H1 (cell line): ENCODE measurements around the gene GALNT11.

Source experiments
- BACH1 ChIP-seq: IDR thresholded peaks from 2 replicates; pipeline ENCODE4 v1.6.1; 2012; ENCODE audit warnings: low read length, improper control_type of control experiment
- EP300 ChIP-seq, 2 experiments: IDR thresholded peaks; 1 replicate in 1 of 2; 2 replicates in 1 of 2; pipeline ENCODE4 v1.6.1; 2011 to 2012; ENCODE audit warnings: low read depth in 2 of 2, low read length in 2 of 2, mild to moderate bottlenecking in 2 of 2, borderline replicate concordance in 1 of 2, inconsistent platforms in 1 of 2, moderate library complexity in 1 of 2
- GTF2F1 ChIP-seq: IDR thresholded peaks from 2 replicates; pipeline ENCODE4 v1.6.1; 2012; ENCODE audit warnings: low read depth, low read length, improper control_type of control experiment, borderline replicate concordance
- HDAC2 ChIP-seq, 2 experiments: fragments of 300-600 bp in 1 of 2; sonication (generic) in 1 of 2; IDR thresholded peaks; 2 replicates each; pipeline ENCODE4 v1.6.1; 2011 to 2012; ENCODE audit warnings: low read depth in 2 of 2, low read length in 2 of 2, mild to moderate bottlenecking in 2 of 2, moderate library complexity in 2 of 2, borderline replicate concordance in 1 of 2, inconsistent platforms in 1 of 2
- JUN ChIP-seq: IDR thresholded peaks from 2 replicates; pipeline ENCODE4 v1.6.1; 2011; ENCODE audit warnings: low read depth, mild to moderate bottlenecking, improper control_type of control experiment, low read length
- NRF1 ChIP-seq: IDR thresholded peaks from 2 replicates; pipeline ENCODE4 v1.6.1; 2011; ENCODE audit warnings: mild to moderate bottlenecking, low read depth, low read length, improper control_type of control experiment
- POLR2A ChIP-seq, 2 experiments: IDR thresholded peaks; 1 replicate in 1 of 2; 2 replicates in 1 of 2; pipeline ENCODE4 v1.6.1; 2011; ENCODE audit warnings: low read depth in 2 of 2, low read length in 2 of 2, mild to moderate bottlenecking in 2 of 2; ENCODE audit errors: control extremely low read depth in 1 of 2
- RBBP5 ChIP-seq: IDR thresholded peaks from 2 replicates; pipeline ENCODE4 v1.7.1; 2012; ENCODE audit warnings: low read depth, mild to moderate bottlenecking, inconsistent platforms, low read length, moderate library complexity, borderline replicate concordance
- TF ChIP-seq, protein P1 (sequence below), 3 experiments: IDR thresholded peaks; 1 replicate in 2 of 3; 2 replicates in 1 of 3; pipeline versions ENCODE4 v1.5.1 to v1.6.1; 2011; ENCODE audit warnings: low read length in 3 of 3, mild to moderate bottlenecking in 3 of 3, inconsistent platforms in 2 of 3, low read depth in 1 of 3, moderate library complexity in 1 of 3; ENCODE audit not compliant: insufficient read depth in 1 of 3; ENCODE audit errors: control extremely low read depth in 1 of 3

DNA sequence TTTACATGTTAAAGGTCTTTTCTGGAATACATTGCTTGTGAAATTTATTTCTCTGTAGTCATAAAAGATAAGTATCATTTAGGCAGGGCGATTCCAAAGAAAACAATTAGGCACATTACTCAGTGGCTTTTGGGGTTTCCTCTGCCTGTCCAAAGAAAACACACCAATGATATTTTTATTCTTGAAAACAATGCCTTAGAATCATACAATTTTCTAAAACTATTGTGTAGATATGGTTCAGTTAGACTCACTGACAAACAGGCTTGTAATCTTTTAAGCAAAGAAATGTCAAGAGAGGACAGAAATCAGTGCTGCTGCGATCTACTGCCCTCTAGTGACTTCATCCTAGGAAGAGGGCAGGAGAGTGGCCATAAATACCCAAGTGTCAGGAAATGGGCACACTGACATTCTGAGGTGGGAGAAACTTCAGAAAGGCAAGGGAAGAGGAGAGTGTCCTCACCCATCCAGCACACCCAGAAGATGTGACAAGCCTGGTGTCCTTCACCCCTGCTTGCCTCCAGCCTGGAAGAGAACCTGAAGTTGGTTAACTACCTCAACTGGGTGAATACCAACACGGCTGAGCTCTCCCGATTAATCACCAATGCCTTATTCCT is 120.5 kb downstream of the GALNT11 start:
- TF ChIP-seq, protein P1, sequence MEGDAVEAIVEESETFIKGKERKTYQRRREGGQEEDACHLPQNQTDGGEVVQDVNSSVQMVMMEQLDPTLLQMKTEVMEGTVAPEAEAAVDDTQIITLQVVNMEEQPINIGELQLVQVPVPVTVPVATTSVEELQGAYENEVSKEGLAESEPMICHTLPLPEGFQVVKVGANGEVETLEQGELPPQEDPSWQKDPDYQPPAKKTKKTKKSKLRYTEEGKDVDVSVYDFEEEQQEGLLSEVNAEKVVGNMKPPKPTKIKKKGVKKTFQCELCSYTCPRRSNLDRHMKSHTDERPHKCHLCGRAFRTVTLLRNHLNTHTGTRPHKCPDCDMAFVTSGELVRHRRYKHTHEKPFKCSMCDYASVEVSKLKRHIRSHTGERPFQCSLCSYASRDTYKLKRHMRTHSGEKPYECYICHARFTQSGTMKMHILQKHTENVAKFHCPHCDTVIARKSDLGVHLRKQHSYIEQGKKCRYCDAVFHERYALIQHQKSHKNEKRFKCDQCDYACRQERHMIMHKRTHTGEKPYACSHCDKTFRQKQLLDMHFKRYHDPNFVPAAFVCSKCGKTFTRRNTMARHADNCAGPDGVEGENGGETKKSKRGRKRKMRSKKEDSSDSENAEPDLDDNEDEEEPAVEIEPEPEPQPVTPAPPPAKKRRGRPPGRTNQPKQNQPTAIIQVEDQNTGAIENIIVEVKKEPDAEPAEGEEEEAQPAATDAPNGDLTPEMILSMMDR (IDR thresholded peaks at IDR 0.05; ENCODE audit: control extremely low read depth in 1 of 3, insufficient read depth in 1 of 3, low read depth in 1 of 3, low read length in 3 of 3): peak; percentile 37 to 76 (median 60)
- TF ChIP-seq NRF1: no peak
- no peak for TF ChIP-seq POLR2A (IDR thresholded peaks at IDR 0.05; ENCODE audit: control extremely low read depth in 1 of 2, low read depth in 2 of 2, low read length in 2 of 2)
- TF ChIP-seq BACH1: no peak
- TF ChIP-seq RBBP5: no peak
- no peak for TF ChIP-seq EP300 (IDR thresholded peaks at IDR 0.05; ENCODE audit: borderline replicate concordance in 1 of 2, low read depth in 2 of 2, low read length in 2 of 2)
- TF ChIP-seq GTF2F1: no peak
- no peak for TF ChIP-seq JUN
- TF ChIP-seq HDAC2 (IDR thresholded peaks at IDR 0.05; ENCODE audit: borderline replicate concordance in 1 of 2, low read depth in 2 of 2, low read length in 2 of 2): no peak
